HG03060 (cell line): ENCODE measurements around the gene ARFGEF3.
"Not testable (repeated sequence)": the region's sequence is repeated elsewhere in the genome, so short reads cannot be mapped to it uniquely, and the experiment has no call there.

Experiments
- ATAC-seq: cut with Tn5 transposase; IDR thresholded peaks from one replicate; pipeline ENCODE4 v1.9.1; 2021; ENCODE audit warnings: low read depth, moderate number of reproducible peaks; ENCODE audit not compliant: unreplicated experiment

Gene ARFGEF3

GRCh38 chr6:138339024-138339423, 177.3 kb downstream of the ARFGEF3 start:
- no peak for ATAC-seq

GRCh38 chr6:138341176-138341575, 179.4 kb downstream of the ARFGEF3 start:
- ATAC-seq, result no peak

- no peak for ATAC-seq
These were observed 181.4 kb downstream of the ARFGEF3 start for GRCh38 chr6:138343112-138343511.

- no peak for ATAC-seq
These were observed 184.0 kb downstream of the ARFGEF3 start for GRCh38 chr6:138345565-138346285.

- ATAC-seq, result no peak
These were observed 184.8 kb downstream of the ARFGEF3 start for GRCh38 chr6:138346302-138347195.

- ATAC-seq, result no peak
These were observed 186.1 kb downstream of the ARFGEF3 start for GRCh38 chr6:138347864-138348263.

GRCh38 chr6:138349891-138350290, 188.2 kb downstream of the ARFGEF3 start:
- ATAC-seq, result no peak

GRCh38 chr6:138357928-138358327, 196.2 kb downstream of the ARFGEF3 start:
- ATAC-seq, result no peak

GRCh38 chr6:138368684-138369083, 206.9 kb downstream of the ARFGEF3 start:
- ATAC-seq, result not testable (repeated sequence)

GRCh38 chr6:138370631-138371451, 209.1 kb downstream of the ARFGEF3 start:
- no peak for ATAC-seq

GRCh38 chr6:138371452-138371711, 209.6 kb downstream of the ARFGEF3 start:
- no peak for ATAC-seq

- ATAC-seq, result no peak
These were observed 210.0 kb downstream of the ARFGEF3 start for GRCh38 chr6:138371720-138372119.

GRCh38 chr6:138372711-138373463, 211.1 kb downstream of the ARFGEF3 start:
- ATAC-seq, result no peak

- ATAC-seq, result no peak
These were observed 212.5 kb downstream of the ARFGEF3 start for GRCh38 chr6:138374230-138374629.

- no peak for ATAC-seq
These were observed 213.1 kb downstream of the ARFGEF3 start for GRCh38 chr6:138374815-138375214.

- ATAC-seq, result no peak
These were observed 215.3 kb downstream of the ARFGEF3 start for GRCh38 chr6:138377042-138377441.

GRCh38 chr6:138377844-138378243, 216.1 kb downstream of the ARFGEF3 start, which contains the start of gene SMIM28:
TSS of gene SMIM28 (plus strand) at chr6:138377905. CDS start at chr6:138378073, 168 bp downstream.
- ATAC-seq, result no peak

- no peak for ATAC-seq
These were observed 216.7 kb downstream of the ARFGEF3 start for GRCh38 chr6:138378463-138378862.

GRCh38 chr6:138382498-138383265, 220.9 kb downstream of the ARFGEF3 start:
- no peak for ATAC-seq
